HepG2 (cell line): ENCODE measurements around the gene DNAAF8. TPM values are rescaled to one million over a fixed set of nuclear protein-coding genes. Genes with fewer than 3 reads are reported as not detected.

Experiments
- ATF7-NPFF ChIP-seq: sonication (generic); formaldehyde crosslinking; IDR thresholded peaks from 2 replicates; pipeline ENCODE4 v1.8.1; 2023; ENCODE audit warnings: mild to moderate bottlenecking, low read depth, missing genetic modification reagents, moderate library complexity
- CHD4 ChIP-seq: fragments of 200-600 bp; sonication (generic); IDR thresholded peaks from 2 replicates; pipeline ENCODE4 v1.7.0; 2017; ENCODE audit warnings: mild to moderate bottlenecking, low read length, borderline replicate concordance
- DMTF1 ChIP-seq: sonication (generic); formaldehyde crosslinking; IDR thresholded peaks from 2 replicates; pipeline ENCODE4 v1.4.0; 2020; ENCODE audit warnings: mild to moderate bottlenecking, missing genetic modification reagents
- DR1 ChIP-seq: sonication (generic); formaldehyde crosslinking; IDR thresholded peaks from 2 replicates; pipeline ENCODE4 v1.8.0; 2021; ENCODE audit warnings: mild to moderate bottlenecking, missing genetic modification reagents, inconsistent platforms
- GABPA ChIP-seq, 2 experiments: IDR thresholded peaks; 2 replicates each; pipeline ENCODE4 v1.6.1; 2011 to 2016; ENCODE audit warnings: low read depth in 2 of 2, low read length in 1 of 2, missing biosample characterization in 1 of 2, missing genetic modification characterization in 1 of 2
- HOXA5 ChIP-seq: sonication (generic); formaldehyde crosslinking; IDR thresholded peaks from 2 replicates; pipeline ENCODE4 v1.4.0; 2020; ENCODE audit warnings: missing genetic modification reagents
- HOXA9 ChIP-seq: sonication (generic); formaldehyde crosslinking; IDR thresholded peaks from 2 replicates; pipeline ENCODE4 v1.8.1; 2022; ENCODE audit warnings: missing genetic modification reagents, mild to moderate bottlenecking, moderate library complexity, borderline replicate concordance
- ISX ChIP-seq: sonication (generic); formaldehyde crosslinking; conservative IDR thresholded peaks from 2 replicates; pipeline ENCODE4 v1.5.0; 2020; ENCODE audit warnings: missing genetic modification reagents
- KAT7 ChIP-seq: IDR thresholded peaks from 2 replicates; pipeline ENCODE4 v1.6.1; 2018; ENCODE audit warnings: borderline replicate concordance, missing compliant biosample characterization
- MTA3 ChIP-seq: sonication (generic); formaldehyde crosslinking; IDR thresholded peaks from 2 replicates; pipeline ENCODE4 v1.4.0; 2020; ENCODE audit warnings: missing genetic modification reagents
- NBN ChIP-seq: fragments of 450-650 bp; conservative IDR thresholded peaks from 2 replicates; pipeline ENCODE4 v1.6.1; 2017
- PHF20 ChIP-seq: sonication (generic); formaldehyde crosslinking; IDR thresholded peaks from 2 replicates; pipeline ENCODE4 v1.5.0; 2020; ENCODE audit warnings: mild to moderate bottlenecking, missing genetic modification reagents
- RARG ChIP-seq: sonication (generic); formaldehyde crosslinking; IDR thresholded peaks from 2 replicates; pipeline ENCODE4 v1.4.0; 2020; ENCODE audit warnings: low read depth, mild to moderate bottlenecking, missing genetic modification reagents
- SSRP1 ChIP-seq: IDR thresholded peaks from 2 replicates; pipeline ENCODE4 v1.6.1; 2016; ENCODE audit warnings: control low read depth
- THYN1 ChIP-seq: sonication (generic); formaldehyde crosslinking; IDR thresholded peaks from 2 replicates; pipeline ENCODE4 v1.8.1; 2023; ENCODE audit warnings: low read depth, mild to moderate bottlenecking, moderate library complexity, missing genetic modification reagents, borderline replicate concordance
- TIGD3 ChIP-seq: sonication (generic); formaldehyde crosslinking; IDR thresholded peaks from 2 replicates; pipeline ENCODE4 v1.5.1; 2020; ENCODE audit warnings: mild to moderate bottlenecking, missing genetic modification reagents, borderline replicate concordance
- TRIM24 ChIP-seq: sonication (generic); formaldehyde crosslinking; IDR thresholded peaks from 2 replicates; pipeline ENCODE4 v1.8.0; 2022; ENCODE audit warnings: mild to moderate bottlenecking, missing genetic modification reagents
- YEATS2 ChIP-seq: sonication (generic); formaldehyde crosslinking; IDR thresholded peaks from 2 replicates; pipeline ENCODE4 v1.4.0; 2020; ENCODE audit warnings: missing genetic modification reagents, borderline replicate concordance
- ZBTB37 ChIP-seq: sonication (generic); formaldehyde crosslinking; IDR thresholded peaks from 2 replicates; pipeline ENCODE4 v1.4.0; 2020; ENCODE audit warnings: mild to moderate bottlenecking, missing genetic modification reagents
- ZNF543 ChIP-seq: sonication (generic); formaldehyde crosslinking; IDR thresholded peaks from 2 replicates; pipeline ENCODE4 v1.4.0; 2020; ENCODE audit warnings: mild to moderate bottlenecking, missing genetic modification reagents
- ZNF558 ChIP-seq: sonication (generic); formaldehyde crosslinking; IDR thresholded peaks from 2 replicates; pipeline ENCODE4 v1.9.0; 2022; ENCODE audit warnings: mild to moderate bottlenecking, missing genetic modification reagents, borderline replicate concordance
- polyA plus RNA-seq, 8 experiments: library from polyadenylated mRNA; depleted of rRNA in 3 of 8; stranded (reverse) in 7 of 8; unstranded in 1 of 8; fragments of >200 nt; fragmentation: Illumina TruSeq in 4 of 8; extraction: Trizol in 4 of 8; gene quantifications; 2 replicates each; pipeline versions ENCODE4 v1.2.1 to v1.2.3, GENCODE V29; 2011 to 2016; ENCODE audit warnings: low read depth in 4 of 8, missing spikeins in 1 of 8, mixed read lengths in 1 of 8; ENCODE audit not compliant: insufficient read depth in 1 of 8
- total RNA-seq, 5 experiments: library from RNA; depleted of rRNA; stranded (reverse); fragments of >200 nt; fragmentation: Illumina TruSeq; extraction: Trizol; gene quantifications; 2 replicates each; pipeline ENCODE4 v1.2.3, GENCODE V29; 2016; ENCODE audit warnings: low read depth in 1 of 5
- TF ChIP-seq, protein P1 (sequence below): sonication (generic); formaldehyde crosslinking; IDR thresholded peaks from 2 replicates; pipeline ENCODE4 v1.8.1; 2022; ENCODE audit warnings: mild to moderate bottlenecking, missing genetic modification reagents

DNAAF8 gene
- total and polyA plus RNA-seq, 2 of the 13 experiments (the other 11 are each of a cell fraction or from before 2014, with no cell fraction given) = 0.44 TPM; not detected in 1

- TF ChIP-seq TIGD3 (CRISPR knock-in tag) (no peak), NBN (no peak), DMTF1 (CRISPR knock-in tag) (no peak), CHD4 (no peak), HOXA9 (CRISPR knock-in tag) (0 out of 2 replicates have a peak, but pooled peaks have one; percentile 52), YEATS2 (CRISPR knock-in tag) (peak; percentile 77), TRIM24 (CRISPR knock-in tag) (no peak), GABPA (IDR thresholded peaks at IDR 0.05; ENCODE audit: low read depth, low read length) (peak; percentile 96), GABPA (CRISPR knock-in tag; IDR thresholded peaks at IDR 0.05; ENCODE audit: low read depth) (peak; percentile 92), ZNF558 (CRISPR knock-in tag) (peak; percentile 61; the same call in 1 of the 2 replicates), MTA3 (CRISPR knock-in tag) (no peak), KAT7 (CRISPR knock-in tag) (peak; percentile 93; the same call in 1 of the 2 replicates), RARG (no peak), PHF20 (CRISPR knock-in tag) (peak; percentile 92), ZBTB37 (CRISPR knock-in tag) (no peak), SSRP1 (CRISPR knock-in tag) (no peak), DR1 (CRISPR knock-in tag) (peak; percentile 83), ISX (CRISPR knock-in tag) (no peak), ZNF543 (0 out of 2 replicates have a peak, but pooled peaks have one; percentile 28), ATF7-NPFF (CRISPR knock-in tag) (peak; percentile 79), THYN1 (CRISPR knock-in tag) (0 out of 2 replicates have a peak, but pooled peaks have one; percentile 16), HOXA5 (CRISPR knock-in tag) (no peak)
- TF ChIP-seq, protein P1, sequence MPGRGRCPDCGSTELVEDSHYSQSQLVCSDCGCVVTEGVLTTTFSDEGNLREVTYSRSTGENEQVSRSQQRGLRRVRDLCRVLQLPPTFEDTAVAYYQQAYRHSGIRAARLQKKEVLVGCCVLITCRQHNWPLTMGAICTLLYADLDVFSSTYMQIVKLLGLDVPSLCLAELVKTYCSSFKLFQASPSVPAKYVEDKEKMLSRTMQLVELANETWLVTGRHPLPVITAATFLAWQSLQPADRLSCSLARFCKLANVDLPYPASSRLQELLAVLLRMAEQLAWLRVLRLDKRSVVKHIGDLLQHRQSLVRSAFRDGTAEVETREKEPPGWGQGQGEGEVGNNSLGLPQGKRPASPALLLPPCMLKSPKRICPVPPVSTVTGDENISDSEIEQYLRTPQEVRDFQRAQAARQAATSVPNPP (CRISPR knock-in tag) = peak; percentile 63; the same call in 1 of the 2 replicates
Observed at GRCh38 chr16:4734063-4734729, at the start of gene DNAAF8, which contains the start of gene ANKS3 (continued).
